Neural cell (in vitro differentiated cells): Measurements from ENCODE around the gene PARD6G. TPM values are rescaled to one million over a fixed set of nuclear protein-coding genes. Genes with fewer than 3 reads are reported as not detected.

Experiments
- H2AFZ ChIP-seq: fragments of 200-600, 300-800 bp; sonication (generic), shearing (Covaris generic); 2 replicates; pipeline ENCODE4 v1.6.0; 2014; ENCODE audit warnings: low read depth, mild to moderate bottlenecking, antibody characterized with exemption, low read length, moderate library complexity
- H3F3A ChIP-seq: fragments of 200-600 bp; shearing (Covaris generic); 2 replicates; pipeline ENCODE4 v1.6.1; 2016; ENCODE audit warnings: mild to moderate bottlenecking, moderate library complexity, mixed read lengths, antibody characterized with exemption, low read length; ENCODE audit not compliant: insufficient read depth, poor library complexity, severe bottlenecking
- H3K27ac ChIP-seq: fragments of 200-600, 300-800 bp; sonication (generic), shearing (Covaris generic); 2 replicates; pipeline ENCODE4 v1.5.1; 2014; ENCODE audit warnings: mild to moderate bottlenecking, low read length, moderate library complexity
- H3K27me3 ChIP-seq: fragments of 300-800, 200-600 bp; sonication (generic), shearing (Covaris generic); 2 replicates; pipeline ENCODE4 v1.6.0; 2014; ENCODE audit warnings: mild to moderate bottlenecking, low read depth, low read length, moderate library complexity; ENCODE audit not compliant: insufficient read depth
- H3K36me3 ChIP-seq: fragments of 300-800, 200-600 bp; sonication (generic), shearing (Covaris generic); 2 replicates; pipeline ENCODE4 v1.5.1; 2014; ENCODE audit warnings: mild to moderate bottlenecking, antibody characterized with exemption, low read length, moderate library complexity; ENCODE audit not compliant: insufficient read depth
- H3K4me2 ChIP-seq: fragments of 300-800, 200-600 bp; sonication (generic), shearing (Covaris generic); 2 replicates; pipeline ENCODE4 v1.6.0; 2014; ENCODE audit warnings: mild to moderate bottlenecking, low read length
- H3K4me3 ChIP-seq: fragments of 300-800, 200-600 bp; sonication (generic), shearing (Covaris generic); 2 replicates; pipeline ENCODE4 v1.5.1; 2014; ENCODE audit warnings: mild to moderate bottlenecking, low read length, moderate library complexity
- H3K79me2 ChIP-seq: fragments of 200-600 bp; shearing (Covaris generic); replicated peaks from 2 replicates; pipeline ENCODE4 v1.6.0; 2014; ENCODE audit warnings: mild to moderate bottlenecking, low read length, moderate library complexity; ENCODE audit not compliant: insufficient read depth
- H3K9ac ChIP-seq: fragments of 300-800, 200-600 bp; sonication (generic), shearing (Covaris generic); 2 replicates; pipeline ENCODE4 v1.6.1; 2016; ENCODE audit warnings: mild to moderate bottlenecking, low read length, mixed read lengths
- H3K9me2 ChIP-seq: fragments of 200-600 bp; shearing (Covaris generic); 2 replicates; pipeline ENCODE4 v1.6.1; 2016; ENCODE audit warnings: mild to moderate bottlenecking, low read length, mixed read lengths; ENCODE audit not compliant: insufficient read depth
- H3K9me3 ChIP-seq: fragments of 200-600, 300-800 bp; sonication (generic), shearing (Covaris generic); 2 replicates; pipeline ENCODE4 v1.6.1; 2016; ENCODE audit warnings: mild to moderate bottlenecking, mixed run types, low read length, moderate library complexity, mixed read lengths
- H4K20me1 ChIP-seq: fragments of 200-600 bp; shearing (Covaris generic); 2 replicates; pipeline ENCODE4 v1.6.1; 2016; ENCODE audit warnings: mild to moderate bottlenecking, mixed run types; ENCODE audit not compliant: insufficient read depth
- EP300 ChIP-seq: fragments of 450-650 bp; conservative IDR thresholded peaks from 2 replicates; pipeline ENCODE4 v1.6.1; 2014; ENCODE audit warnings: antibody characterized with exemption, mild to moderate bottlenecking, moderate library complexity; ENCODE audit not compliant: poor library complexity, severe bottlenecking
- EZH2 ChIP-seq: fragments of 200-600, 300-800 bp; shearing (Covaris generic), sonication (generic); IDR thresholded peaks from 2 replicates; pipeline ENCODE4 v1.6.1; 2014; ENCODE audit warnings: antibody characterized with exemption, low read length, borderline replicate concordance, mild to moderate bottlenecking; ENCODE audit not compliant: insufficient read depth, poor library complexity, severe bottlenecking
- MXI1 ChIP-seq: fragments of 450-650 bp; conservative IDR thresholded peaks from 2 replicates; pipeline ENCODE4 v1.6.1; 2014; ENCODE audit warnings: antibody characterized with exemption, mild to moderate bottlenecking; ENCODE audit not compliant: poor library complexity, severe bottlenecking
- POLR2AphosphoS5 ChIP-seq: IDR thresholded peaks from 2 replicates; pipeline ENCODE4 v1.6.1; 2012
- RAD21 ChIP-seq: fragments of 450-650 bp; conservative IDR thresholded peaks from 2 replicates; pipeline ENCODE4 v1.6.1; 2014; ENCODE audit warnings: antibody characterized with exemption, mild to moderate bottlenecking, moderate library complexity
- SMC3 ChIP-seq: fragments of 450-650 bp; conservative IDR thresholded peaks from 2 replicates; pipeline ENCODE4 v1.6.1; 2014; ENCODE audit warnings: antibody characterized with exemption, mild to moderate bottlenecking, moderate library complexity; ENCODE audit not compliant: poor library complexity
- TAF1 ChIP-seq: IDR thresholded peaks from 2 replicates; pipeline ENCODE4 v1.6.1; 2012; ENCODE audit warnings: low read depth
- polyA plus RNA-seq: library from polyadenylated mRNA; depleted of rRNA; stranded (reverse); fragments of >200 nt; gene quantifications from 2 replicates; pipeline ENCODE4 v1.2.3, GENCODE V29; 2014
- TF ChIP-seq, protein P1 (sequence below): fragments of 450-650 bp; IDR thresholded peaks from 2 replicates; pipeline ENCODE4 v1.5.1; 2014; ENCODE audit warnings: antibody characterized with exemption, mild to moderate bottlenecking, moderate library complexity; ENCODE audit not compliant: poor library complexity, severe bottlenecking
- TF ChIP-seq, protein P2 (sequence below): IDR thresholded peaks from 2 replicates; pipeline ENCODE4 v1.6.1; 2012; ENCODE audit warnings: borderline replicate concordance

Gene PARD6G
- polyA plus RNA-seq, 1 donor from 2014 or later: 9.3 TPM

DNA sequence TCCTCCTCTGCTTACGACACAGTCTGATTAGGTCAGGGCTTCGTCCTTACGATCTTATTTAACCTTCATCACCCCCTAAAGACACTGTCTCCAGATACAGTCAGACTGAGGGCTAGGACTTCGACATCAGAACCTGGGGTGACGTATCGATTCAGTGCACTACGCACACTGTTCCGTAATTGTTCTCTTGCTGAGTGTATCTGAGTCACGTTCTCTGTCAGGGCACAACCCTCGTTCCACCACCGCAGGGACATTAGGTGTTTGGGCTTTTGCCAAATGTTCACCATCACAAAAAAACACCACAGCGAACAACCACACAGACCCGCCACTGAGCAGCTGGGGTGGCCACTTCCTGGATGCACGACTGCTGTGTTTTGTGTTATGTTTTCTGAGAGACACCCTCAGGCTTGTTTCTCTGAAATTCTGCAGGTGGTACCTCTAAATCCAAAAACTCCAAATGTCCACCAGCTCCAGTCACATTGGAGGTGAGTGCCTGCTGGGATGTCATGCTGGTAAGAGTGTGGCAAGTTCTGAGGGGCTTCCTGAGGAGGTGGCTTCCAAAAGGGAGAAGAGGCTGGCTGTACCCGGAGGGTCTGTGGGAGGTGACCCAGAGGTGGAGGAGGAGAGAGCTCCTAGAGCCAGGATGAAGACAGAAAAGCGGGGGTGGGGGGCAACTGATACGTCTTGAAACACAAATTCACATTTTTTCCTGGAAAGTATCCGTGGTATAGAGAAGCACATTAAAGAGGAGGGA, 71.7 kb downstream of the PARD6G start:
- H3K9ac ChIP-seq: no peak overlapping the region
- H3F3A ChIP-seq: no peaks in the 10 kb centered on the region
- H3K36me3 ChIP-seq: no peaks in the 10 kb centered on the region
- no peaks in the 10 kb centered on the region for H3K9me3 ChIP-seq
- H4K20me1 ChIP-seq: no peaks in the 10 kb centered on the region
- no peaks in the 10 kb centered on the region for H3K27me3 ChIP-seq
- no peak overlapping the region for H3K27ac ChIP-seq
- no peaks in the 10 kb centered on the region for H3K79me2 ChIP-seq
- TF ChIP-seq POLR2AphosphoS5 (no peak), RAD21 (no peak), MXI1 (no peak), EP300 (no peak), SMC3 (no peak), EZH2 (no peak), TAF1 (no peak)
- TF ChIP-seq, protein P1, sequence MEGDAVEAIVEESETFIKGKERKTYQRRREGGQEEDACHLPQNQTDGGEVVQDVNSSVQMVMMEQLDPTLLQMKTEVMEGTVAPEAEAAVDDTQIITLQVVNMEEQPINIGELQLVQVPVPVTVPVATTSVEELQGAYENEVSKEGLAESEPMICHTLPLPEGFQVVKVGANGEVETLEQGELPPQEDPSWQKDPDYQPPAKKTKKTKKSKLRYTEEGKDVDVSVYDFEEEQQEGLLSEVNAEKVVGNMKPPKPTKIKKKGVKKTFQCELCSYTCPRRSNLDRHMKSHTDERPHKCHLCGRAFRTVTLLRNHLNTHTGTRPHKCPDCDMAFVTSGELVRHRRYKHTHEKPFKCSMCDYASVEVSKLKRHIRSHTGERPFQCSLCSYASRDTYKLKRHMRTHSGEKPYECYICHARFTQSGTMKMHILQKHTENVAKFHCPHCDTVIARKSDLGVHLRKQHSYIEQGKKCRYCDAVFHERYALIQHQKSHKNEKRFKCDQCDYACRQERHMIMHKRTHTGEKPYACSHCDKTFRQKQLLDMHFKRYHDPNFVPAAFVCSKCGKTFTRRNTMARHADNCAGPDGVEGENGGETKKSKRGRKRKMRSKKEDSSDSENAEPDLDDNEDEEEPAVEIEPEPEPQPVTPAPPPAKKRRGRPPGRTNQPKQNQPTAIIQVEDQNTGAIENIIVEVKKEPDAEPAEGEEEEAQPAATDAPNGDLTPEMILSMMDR: no peak
- TF ChIP-seq, protein P2, sequence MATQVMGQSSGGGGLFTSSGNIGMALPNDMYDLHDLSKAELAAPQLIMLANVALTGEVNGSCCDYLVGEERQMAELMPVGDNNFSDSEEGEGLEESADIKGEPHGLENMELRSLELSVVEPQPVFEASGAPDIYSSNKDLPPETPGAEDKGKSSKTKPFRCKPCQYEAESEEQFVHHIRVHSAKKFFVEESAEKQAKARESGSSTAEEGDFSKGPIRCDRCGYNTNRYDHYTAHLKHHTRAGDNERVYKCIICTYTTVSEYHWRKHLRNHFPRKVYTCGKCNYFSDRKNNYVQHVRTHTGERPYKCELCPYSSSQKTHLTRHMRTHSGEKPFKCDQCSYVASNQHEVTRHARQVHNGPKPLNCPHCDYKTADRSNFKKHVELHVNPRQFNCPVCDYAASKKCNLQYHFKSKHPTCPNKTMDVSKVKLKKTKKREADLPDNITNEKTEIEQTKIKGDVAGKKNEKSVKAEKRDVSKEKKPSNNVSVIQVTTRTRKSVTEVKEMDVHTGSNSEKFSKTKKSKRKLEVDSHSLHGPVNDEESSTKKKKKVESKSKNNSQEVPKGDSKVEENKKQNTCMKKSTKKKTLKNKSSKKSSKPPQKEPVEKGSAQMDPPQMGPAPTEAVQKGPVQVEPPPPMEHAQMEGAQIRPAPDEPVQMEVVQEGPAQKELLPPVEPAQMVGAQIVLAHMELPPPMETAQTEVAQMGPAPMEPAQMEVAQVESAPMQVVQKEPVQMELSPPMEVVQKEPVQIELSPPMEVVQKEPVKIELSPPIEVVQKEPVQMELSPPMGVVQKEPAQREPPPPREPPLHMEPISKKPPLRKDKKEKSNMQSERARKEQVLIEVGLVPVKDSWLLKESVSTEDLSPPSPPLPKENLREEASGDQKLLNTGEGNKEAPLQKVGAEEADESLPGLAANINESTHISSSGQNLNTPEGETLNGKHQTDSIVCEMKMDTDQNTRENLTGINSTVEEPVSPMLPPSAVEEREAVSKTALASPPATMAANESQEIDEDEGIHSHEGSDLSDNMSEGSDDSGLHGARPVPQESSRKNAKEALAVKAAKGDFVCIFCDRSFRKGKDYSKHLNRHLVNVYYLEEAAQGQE: no peak
- no peak overlapping the region for H3K4me2 ChIP-seq
- no peak overlapping the region for H3K4me3 ChIP-seq
- H2AFZ ChIP-seq: no peak overlapping the region
- H3K9me2 ChIP-seq: no peaks in the 10 kb centered on the region

DNA sequence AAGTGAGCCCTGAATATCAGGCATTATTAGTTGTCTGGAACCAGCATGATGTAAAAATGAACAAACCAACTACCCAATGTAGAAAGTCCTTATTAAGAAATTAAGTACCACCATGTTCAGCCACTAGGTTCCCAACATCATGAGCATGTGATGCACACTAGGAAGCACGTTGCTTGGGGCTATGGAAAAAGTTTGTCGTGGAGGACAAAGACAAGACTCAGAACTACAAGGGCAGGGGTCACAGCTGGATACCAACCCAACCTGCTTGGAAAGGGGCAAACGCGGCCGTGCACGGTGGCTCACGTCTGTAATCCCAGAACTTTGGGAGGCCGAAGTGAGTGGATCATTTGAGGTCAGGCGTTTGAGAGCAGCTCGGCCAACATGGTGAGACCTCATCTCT, 74.3 kb downstream of the PARD6G start:
- Histone ChIP-seq H3K27ac (no peak overlapping the region), H3K9me3 (no peaks in the 10 kb centered on the region), H2AFZ (no peak overlapping the region), H3K9ac (no peak overlapping the region), H3K4me2 (no peak overlapping the region), H3F3A (no peaks in the 10 kb centered on the region), H4K20me1 (no peaks in the 10 kb centered on the region), H3K9me2 (no peaks in the 10 kb centered on the region), H3K36me3 (no peaks in the 10 kb centered on the region), H3K27me3 (no peaks in the 10 kb centered on the region), H3K79me2 (no peaks in the 10 kb centered on the region), H3K4me3 (no peak overlapping the region)
- TF ChIP-seq, protein P2: no peak
- TF ChIP-seq EZH2 (no peak), MXI1 (no peak), POLR2AphosphoS5 (no peak), TAF1 (no peak), EP300 (no peak)
- TF ChIP-seq, protein P1: no peak
